Fibroblast of skin of left quadriceps (primary cell): ENCODE measurements around the gene CNTNAP2.
A peak's percentile ranks its signal among the peaks of the same experiment; 100 is the strongest.
"Not testable (repeated sequence)": the region's sequence is repeated elsewhere in the genome, so short reads cannot be mapped to it uniquely, and the experiment has no call there.

Experiments used
- DNase-seq, 2 experiments: peaks; one replicate each; pipeline ENCODE4 v3.0.0-alpha.2; 2013; ENCODE audit warnings: low read depth in 2 of 2

CNTNAP2 gene

DNA sequence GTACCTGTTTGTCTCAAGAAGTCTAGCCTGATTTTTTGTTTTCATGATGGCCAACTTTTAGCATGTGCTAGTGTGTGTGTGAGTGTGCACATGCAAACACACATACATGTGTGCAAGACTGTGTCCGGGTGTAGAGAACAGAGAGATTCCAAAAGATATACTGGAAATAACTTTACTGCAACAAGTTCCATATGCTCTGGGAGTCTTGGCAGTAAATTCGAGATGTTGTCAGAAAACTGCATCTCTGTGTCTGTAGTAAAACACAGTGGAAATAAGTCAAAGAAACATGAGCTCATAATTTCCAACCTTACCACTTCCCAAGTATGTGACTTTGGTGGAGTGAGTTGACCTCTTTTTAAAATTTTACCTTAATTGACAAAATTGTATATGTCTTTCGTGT, 1523.2 kb downstream of the CNTNAP2 start:
- no peak for DNase-seq

DNA sequence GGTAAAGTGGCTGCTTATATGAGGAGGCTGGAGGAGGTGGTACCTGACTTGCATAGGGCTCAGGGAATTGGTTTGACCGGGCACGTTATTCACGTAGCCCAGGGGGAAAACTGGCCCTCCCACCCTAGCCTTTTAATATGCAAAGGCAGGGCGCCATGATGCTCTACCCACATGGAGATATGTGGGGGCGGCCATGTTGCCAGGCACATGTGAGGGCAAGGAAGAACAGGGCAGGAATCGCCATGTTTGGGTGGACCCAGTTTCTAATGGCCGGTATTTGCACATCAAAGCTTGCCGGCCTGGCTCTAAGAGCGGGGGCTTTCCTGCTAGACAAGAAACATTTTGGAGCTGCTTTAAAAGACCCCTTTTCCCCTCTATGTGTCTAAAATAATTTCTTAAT, 1524.2 kb downstream of the CNTNAP2 start:
- no peak for DNase-seq

DNA sequence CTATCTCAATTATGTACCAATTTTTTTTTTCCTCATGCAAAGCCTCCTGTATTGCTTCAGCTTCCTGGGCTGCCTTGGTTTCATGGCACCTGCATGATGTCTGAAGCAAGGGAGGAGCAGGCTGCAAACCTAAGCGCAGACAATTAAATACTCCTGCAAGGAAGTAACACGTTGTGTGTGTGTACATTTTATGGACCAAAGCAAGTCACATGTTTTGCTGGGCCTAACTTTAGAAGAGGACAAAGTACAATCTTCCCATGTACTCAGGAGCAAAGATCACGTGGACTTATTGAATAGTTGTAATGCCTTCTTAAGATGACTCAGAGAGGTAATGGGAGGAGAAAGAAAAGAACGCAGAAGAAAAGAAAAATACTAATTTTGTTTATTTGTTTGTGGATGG, 1530.0 kb downstream of the CNTNAP2 start:
- no peak for DNase-seq

DNA sequence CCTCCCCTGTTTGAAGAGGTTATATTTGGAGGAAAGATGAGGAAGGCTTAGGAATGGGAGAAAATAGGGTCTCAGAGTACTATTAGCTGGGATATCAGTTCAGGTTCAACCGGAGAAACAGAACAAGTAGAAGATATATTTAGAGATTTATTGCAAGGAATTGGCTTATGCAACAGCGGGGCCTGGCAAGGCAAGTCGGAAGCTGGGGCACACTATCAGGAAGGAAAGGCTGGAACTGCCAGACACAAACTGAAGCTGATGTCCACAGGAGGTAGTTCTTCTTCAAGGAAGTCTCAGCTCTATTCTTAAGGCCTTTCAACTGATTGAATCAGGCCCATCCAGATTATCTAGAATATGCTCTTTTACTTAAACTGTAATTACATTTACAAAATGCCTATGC, 1534.4 kb downstream of the CNTNAP2 start:
- DNase-seq = no peak

DNA sequence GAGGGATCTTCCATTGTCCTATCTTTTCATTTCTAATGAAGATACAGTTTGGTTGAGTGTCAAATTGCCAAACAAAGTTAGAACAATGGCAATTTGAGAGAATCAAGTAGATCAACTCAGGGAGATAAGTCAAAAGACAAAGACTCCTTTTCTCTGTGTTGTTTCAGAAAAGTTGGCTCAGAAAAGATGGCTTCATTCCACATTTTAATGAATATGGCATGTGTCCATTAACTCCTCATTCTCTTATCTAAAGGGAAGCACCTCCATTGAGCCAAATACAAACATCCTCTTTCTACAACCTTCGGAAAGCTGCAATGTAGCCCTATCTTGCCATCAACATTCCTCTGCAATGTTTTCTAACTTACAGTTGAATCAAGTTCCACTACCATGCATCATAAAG, 1535.0 kb downstream of the CNTNAP2 start:
- no peak for DNase-seq

DNA sequence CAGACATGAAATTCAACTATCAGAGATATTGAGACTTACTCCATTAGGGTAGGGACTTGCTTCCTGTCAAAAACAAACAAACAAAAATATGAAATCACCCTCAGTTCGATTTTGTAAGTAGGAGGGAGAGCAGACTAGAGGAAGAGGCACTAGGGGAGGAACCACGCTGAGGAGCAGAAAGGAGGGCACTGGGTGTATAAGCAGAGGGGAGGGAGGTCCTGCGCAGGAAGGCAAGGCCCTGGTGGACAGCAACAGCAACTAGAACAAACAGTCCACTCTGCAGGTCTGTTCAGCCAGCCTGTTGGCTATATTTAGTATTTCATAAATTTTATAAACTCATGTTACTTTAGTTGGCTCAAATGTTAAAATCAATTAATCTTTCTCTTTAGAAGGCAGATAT, 1536.9 kb downstream of the CNTNAP2 start:
- no peak for DNase-seq

DNA sequence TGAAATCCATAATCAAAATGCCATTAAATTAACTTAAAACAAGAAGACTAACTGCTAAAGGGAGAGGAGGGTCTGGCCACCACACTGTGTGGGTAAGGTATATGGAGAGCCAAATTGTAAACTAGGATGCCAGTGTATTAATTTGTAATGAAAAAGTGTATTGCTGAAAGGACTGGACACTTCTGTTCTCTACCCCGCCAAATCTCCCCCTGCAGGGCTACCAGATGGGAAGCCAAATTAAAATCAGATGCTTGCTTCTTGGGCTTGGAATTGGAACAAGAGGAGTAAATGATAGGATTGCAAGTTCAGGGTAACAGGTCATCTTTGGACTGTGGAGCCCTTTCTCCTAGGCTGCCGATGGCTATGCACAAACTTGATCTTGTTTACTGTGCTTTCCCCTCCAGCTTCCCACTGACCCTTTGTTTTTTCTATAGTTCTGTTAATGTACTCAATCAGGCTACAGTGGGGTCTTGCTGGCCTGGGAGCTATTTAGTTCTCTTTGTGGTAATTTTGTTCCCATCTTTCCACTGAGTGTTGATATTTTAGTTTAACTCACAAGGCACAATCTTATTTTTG, 1541.9 kb downstream of the CNTNAP2 start:
- DNase-seq = peak; percentile 1 to 6

DNA sequence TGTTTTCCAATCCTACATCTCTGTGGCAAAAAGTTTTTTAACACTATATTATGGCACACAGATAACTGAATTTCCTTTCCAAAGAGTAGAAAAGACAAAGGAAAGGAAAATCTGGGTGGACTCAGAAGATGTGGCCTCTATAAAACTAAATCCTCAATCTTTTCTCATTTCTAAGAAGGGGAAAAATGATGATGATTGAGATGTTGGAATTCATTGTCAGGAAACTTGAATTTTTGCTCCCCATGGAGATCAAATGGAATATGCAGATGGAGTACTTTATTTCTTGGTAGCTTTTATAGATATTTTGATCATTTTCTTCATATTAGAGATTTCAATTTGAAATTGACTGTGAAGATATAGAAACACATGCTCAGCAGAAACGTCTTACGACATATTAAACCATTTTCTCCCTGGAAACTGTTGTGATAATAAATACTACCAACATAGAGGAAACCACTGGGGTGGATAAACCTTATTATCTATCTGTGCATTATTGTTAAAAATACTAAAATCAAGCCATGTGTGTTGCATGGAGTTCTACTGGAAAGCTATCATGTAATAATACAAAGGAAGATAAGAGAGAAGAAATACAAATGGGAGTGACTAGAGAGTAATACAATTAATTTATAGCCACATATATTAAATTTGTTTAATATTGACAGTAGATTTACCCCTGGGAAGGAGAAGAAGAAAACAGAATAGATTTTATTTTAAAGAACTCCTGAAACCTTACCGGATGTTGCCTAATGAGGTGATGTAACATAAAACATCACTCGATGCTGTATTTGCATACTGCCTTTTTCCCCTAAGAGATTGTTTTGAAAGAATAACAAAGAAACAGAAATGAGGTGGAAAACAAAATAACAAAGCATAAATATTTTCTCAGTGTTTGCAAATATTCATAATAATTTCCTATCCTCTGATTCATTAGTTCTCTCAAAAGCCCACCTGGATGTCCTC, 1542.7 kb downstream of the CNTNAP2 start:
- no peak for DNase-seq

DNA sequence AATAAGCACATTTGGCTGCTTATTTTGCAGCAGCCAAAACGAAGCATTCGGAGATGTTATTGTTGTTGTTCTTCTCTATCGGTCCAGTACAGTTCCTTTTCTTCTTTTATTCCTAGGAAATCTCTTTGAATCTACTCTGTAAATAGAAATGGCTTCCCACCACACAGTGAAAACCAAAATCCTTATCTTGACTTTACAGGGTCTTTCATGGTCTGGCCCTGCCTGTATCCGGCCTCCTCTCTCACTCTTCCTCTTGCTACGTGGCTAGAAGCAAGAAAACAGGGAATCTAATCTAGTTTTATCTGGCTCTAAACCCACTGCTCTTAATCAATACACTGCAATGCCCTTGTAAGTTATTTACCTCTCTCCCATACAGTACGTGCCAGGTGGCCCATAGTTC, 1547.9 kb downstream of the CNTNAP2 start:
- DNase-seq = no peak

DNA sequence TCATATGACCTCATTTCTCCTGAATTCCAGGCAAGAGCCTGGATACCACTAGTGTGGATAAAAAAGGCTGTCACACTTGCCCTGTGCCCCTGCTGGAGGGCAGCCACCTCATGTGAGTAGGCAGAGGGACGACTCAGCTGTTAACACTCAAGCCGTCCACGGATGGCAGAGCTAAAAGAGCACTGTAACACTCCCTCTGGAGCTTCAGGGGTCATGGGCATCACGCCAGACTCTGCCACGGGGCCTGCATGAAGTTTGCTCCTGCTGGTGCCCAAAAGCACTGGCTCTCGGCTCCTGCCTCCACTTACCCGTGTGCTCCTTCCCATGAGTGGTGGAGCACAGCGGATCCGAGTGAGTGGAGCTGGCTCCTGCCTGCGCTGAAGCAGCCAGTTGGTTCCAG, 1554.2 kb downstream of the CNTNAP2 start:
- DNase-seq = no peak

DNA sequence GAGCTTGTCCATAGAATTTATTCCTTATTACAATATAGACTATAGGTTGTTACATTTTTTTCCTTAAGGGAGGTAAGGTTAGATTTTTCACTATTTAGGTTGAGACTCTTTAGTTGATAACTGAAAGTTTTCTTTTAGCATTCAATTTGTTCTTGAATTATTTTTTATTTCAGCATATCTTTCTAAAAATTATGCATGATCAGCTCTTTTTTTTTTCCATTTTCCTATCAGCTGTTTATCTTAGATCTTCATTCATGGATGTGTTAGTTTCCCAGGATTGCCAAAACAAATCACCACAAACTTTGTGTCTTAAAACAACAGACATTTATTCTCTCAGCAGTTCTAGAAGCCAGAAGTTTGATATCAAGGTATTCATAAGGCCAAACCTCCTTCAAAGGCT, 1558.1 kb downstream of the CNTNAP2 start:
- DNase-seq = no peak

DNA sequence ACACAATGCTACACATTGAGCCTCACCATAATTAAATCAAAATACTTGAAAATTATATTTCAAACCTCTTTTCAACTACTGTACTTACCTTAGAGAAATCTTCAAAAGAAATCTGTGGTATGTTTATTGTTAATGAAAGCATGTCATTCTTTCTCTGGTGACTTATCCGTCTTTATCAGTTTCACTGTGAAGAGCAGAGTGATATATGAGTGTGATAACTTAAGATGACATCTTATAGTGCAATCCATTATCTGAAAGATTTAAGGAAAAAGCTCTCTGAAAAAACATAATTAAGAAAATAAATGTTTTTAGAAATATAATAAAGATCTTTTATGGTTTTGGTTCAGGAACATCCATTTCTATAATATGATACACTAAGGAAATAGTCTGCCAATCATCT, 1562.3 kb downstream of the CNTNAP2 start:
- DNase-seq = no peak

DNA sequence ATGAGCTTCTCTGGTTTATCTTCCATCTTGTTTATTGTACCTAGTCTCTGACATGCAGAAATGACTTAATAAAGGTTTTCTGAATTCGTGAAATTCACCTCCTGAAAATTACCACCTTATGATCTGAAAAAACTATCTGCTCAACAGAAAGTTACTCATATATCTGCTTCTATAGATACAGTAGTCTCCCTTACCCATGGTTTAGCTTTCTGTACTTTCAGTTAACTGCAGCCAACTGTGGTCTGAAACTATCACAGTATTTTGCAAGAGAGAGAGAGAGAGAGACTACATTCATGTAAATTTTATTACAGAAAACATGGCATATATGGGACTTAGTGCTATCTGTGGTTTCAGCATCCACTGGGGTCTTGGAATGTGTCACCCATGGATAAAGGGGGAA, 1564.9 kb downstream of the CNTNAP2 start:
- DNase-seq = no peak

DNA sequence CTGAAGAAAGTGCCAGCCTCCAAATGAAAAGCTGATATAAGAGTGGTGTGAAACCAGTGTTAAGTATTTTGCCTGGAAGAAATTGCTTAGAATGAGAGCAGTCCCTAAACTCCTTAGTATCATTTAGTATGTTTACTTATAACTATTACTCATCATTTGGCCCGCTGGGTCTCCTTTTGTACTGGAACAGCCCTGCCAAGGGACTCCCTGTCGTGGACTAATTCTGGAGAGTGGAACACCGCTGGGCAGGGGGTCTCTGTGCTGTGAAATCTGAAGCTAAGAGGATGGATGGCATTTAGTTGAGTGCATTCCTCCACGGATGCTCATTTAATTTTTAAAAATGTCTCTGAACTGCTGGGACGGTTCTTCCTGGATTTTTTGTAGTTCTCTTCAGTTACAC, 1584.1 kb downstream of the CNTNAP2 start:
- DNase-seq = no peak

DNA sequence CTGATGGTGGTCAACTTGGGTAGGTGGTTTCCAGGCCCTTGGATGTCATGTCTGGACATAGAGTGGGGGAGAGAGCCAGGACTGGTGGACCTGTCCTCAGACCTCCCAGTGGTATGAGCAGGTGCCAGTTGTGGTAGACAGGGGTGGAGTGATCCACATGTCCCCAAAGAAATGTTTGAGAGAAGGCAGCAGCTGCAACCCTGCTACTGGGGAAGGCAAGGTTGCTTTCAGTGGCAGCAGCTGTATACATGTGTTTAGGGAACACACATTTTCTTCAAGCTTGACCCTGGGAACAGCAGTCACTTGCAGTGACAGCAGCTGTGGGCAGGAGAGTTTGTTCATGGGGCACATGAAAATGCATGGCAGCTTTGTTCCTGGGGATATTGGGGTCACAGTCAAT, 1591.3 kb downstream of the CNTNAP2 start:
- no peak for DNase-seq

DNA sequence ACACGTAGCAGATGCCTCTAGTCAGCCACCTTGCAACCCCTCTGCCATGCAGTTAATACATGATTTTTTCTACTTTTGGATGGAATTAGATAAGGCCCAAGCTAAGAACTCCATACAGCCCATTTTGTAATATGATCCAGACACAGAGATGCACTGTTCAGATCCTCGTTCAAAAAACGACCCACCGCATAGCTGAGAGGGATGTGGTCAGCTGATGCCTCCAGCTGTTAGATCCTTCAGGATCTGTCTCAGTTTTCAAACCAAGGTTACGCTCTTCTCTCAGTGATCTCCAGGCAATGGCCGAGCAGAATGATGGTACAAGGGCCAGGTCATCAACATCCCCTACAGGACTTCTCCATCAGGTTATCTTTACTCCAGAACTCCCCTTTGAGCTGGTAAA, 1592.3 kb downstream of the CNTNAP2 start:
- DNase-seq = no peak

DNA sequence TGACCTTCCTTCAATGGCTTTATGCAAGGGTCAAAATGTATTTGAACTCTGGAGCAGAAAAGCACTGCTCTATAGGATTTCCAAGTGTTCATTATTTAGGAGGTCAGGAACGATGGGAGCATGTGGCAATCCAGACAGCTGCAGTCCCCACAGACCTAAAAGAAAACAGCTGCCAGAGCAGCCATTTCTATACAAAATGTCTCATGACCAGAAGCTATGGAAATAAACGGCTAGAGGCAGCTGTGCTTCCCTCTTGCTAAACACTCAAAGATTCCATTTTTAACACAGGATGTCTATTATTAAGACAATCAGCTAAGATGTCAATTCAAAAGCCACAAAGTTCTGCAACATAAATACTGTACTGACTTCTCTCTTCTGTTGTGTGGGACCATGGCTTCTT, 1594.8 kb downstream of the CNTNAP2 start:
- DNase-seq = no peak

DNA sequence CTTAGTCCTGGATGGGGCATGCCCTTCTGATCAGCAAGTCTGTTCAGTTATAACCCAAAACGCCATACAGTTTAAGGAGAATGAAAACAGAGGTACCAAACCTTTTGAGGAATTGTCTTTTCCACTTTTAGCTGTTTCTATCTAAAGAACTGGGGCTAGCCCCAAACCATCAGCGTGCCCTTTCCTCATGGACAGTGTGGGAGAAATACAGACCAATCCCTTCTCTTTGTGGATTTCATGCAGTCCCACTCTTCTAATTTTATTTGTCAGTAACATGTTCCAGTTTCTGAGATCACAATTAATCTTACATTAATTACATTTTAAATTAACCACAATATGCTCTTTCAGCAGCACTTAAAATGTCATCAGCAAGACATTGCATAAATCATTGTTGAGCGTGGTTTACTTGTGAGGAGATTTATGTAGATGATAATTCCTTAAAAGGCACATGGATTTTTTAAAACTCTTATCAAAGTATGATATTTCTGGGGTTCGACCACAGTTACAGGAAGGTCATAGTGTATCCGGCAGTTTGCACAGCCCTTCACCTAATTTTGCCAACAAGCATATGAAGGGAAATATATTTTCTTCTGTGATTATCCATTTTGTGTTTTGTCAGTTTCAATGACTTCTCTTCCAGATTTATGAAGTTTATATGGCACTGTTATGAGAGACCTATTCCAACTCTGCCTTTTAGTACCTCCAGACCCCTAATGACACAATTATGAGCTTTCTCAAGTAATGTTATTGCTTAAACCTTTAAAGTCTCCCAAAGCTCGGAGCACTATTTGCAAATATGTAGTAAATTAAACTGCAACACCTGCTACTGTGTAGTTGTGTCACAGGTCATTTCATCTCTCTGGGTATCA, 1605.6 kb downstream of the CNTNAP2 start:
- no peak for DNase-seq

DNA sequence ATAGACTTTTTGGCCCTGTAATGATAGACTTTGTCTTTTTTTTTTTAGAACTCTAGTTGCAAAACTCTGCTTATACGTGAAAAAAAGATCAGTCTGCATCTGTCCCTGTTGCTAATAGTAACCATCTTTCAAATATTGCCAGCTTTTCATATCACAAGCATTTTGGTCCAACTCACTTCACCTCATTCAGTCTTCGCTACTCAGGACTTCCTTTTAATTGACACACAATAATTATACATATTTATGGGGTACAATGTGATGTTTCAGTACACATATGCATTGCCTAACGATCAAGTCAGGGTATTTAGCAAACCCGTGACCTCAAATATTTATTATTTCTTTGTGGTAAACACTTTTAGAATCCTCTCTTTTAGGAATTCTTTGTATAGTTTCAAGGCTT, 1606.9 kb downstream of the CNTNAP2 start:
- DNase-seq = no peak

DNA sequence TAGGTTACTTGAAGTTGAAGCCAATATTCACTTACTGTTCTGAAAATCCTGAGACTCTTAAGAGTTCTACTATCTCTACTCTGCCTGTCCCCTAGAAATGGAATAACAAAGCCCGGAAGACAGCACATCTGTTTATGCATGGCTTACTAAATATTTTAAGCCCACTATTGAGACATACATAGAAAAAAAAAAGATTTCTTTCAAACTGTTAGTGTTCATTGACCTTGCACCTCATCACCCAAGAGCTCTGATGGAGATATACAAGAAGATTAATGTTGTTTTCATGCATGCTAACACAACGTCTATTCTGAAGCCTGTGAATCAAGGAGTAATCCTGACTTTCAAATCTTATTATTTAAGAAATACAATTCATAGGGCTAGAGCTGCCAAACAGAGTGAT, 1614.7 kb downstream of the CNTNAP2 start:
- no peak for DNase-seq

DNA sequence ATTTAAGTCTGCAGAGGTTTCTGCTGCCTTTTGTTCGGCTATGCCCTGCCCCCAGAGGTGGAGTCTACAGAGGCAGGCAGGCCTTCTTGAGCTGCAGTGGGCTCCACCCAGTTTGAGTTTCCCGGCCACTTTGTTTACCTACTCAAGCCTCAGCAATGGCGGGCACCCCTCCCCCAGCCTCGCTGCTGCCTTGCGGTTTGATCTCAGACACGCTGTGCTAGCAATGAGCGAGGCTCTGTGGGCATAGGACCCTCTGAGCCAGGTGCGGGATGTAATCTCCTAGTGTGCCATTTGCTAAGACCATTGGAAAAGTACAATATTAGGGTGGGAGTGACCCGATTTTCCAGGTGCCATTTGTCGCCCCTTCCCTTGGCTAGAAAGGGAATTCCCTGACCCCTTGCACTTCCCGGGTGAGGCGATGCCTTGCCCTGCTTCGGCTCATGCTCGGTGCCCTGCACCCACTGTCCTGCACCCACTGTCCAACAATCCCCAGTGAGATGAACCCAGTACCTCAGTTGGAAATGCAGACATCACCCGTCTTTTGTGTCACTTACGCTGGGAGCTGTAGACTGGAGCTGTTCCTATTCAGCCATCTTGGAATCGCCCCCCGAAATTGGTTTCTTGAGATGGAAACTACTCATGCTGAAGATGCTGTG, 1621.1 kb downstream of the CNTNAP2 start:
- DNase-seq = not testable (repeated sequence)

DNA sequence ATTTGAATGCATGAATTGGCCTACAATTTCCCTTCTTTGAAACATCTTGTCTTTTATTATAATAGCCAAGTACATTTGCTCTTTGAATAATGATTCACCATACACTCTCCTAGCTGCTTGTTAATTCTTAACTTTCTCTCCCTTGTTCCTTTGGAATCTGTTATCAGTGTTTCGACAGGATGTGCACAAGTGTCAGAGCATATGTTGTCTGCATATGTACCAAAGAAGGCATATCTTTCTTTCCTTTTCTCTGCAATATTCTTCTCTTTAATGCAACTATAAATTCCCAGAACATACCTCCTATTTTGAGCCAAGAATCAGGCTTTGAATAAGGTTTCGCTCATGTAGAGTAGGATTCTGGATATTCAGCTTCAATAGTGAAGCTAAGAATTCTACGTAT, 1625.7 kb downstream of the CNTNAP2 start:
- no peak for DNase-seq
